GM18868 (cell line): ENCODE measurements around the gene PLEKHB2.
"Not testable (repeated sequence)": the region's sequence is repeated elsewhere in the genome, so short reads cannot be mapped to it uniquely, and the experiment has no call there.

ENCODE experiments used
- ATAC-seq: cut with Tn5 transposase; IDR thresholded peaks from one replicate; pipeline ENCODE4 v1.9.1; 2021; ENCODE audit warnings: mild to moderate bottlenecking, moderate library complexity; ENCODE audit not compliant: unreplicated experiment

The PLEKHB2 gene

GRCh38 chr2:131105156-131105949, at the start of gene PLEKHB2:
PLEKHB2 (plus strand) TSS chr2:131105336; CDS start chr2:131120942, 15,606 bp downstream.
- peak; percentile 73 for ATAC-seq

GRCh38 chr2:131056204-131056931, 48.8 kb upstream of the PLEKHB2 start:
- no peak for ATAC-seq

GRCh38 chr2:131056932-131057287, 48.2 kb upstream of the PLEKHB2 start:
- no peak for ATAC-seq

- no peak for ATAC-seq
These were observed 46.8 kb upstream of the PLEKHB2 start for GRCh38 chr2:131058214-131058843.

GRCh38 chr2:131058920-131059319, 46.2 kb upstream of the PLEKHB2 start:
- ATAC-seq = no peak

- no peak for ATAC-seq
These were observed 41.4 kb upstream of the PLEKHB2 start for GRCh38 chr2:131063501-131064283.

GRCh38 chr2:131064589-131065512, 40.3 kb upstream of the PLEKHB2 start:
- ATAC-seq = no peak

GRCh38 chr2:131067465-131068125, 37.5 kb upstream of the PLEKHB2 start:
- no peak for ATAC-seq

- ATAC-seq = not testable (repeated sequence)
These were observed 37.0 kb upstream of the PLEKHB2 start for GRCh38 chr2:131068172-131068571.

GRCh38 chr2:131075578-131075977, 29.6 kb upstream of the PLEKHB2 start:
- not testable (repeated sequence) for ATAC-seq

- no peak for ATAC-seq
These were observed 28.4 kb upstream of the PLEKHB2 start for GRCh38 chr2:131076707-131077106.

- no peak for ATAC-seq
These were observed 27.8 kb upstream of the PLEKHB2 start for GRCh38 chr2:131077182-131077846.

GRCh38 chr2:131077966-131078365, 27.2 kb upstream of the PLEKHB2 start:
- no peak for ATAC-seq

- ATAC-seq = not testable (repeated sequence)
These were observed 25.2 kb upstream of the PLEKHB2 start for GRCh38 chr2:131079931-131080330.

- no peak for ATAC-seq
These were observed 23.9 kb upstream of the PLEKHB2 start for GRCh38 chr2:131081190-131081589.

- ATAC-seq = no peak
These were observed 19.5 kb upstream of the PLEKHB2 start for GRCh38 chr2:131085646-131086045.

- ATAC-seq = no peak
These were observed 12.6 kb upstream of the PLEKHB2 start for GRCh38 chr2:131092458-131093005.

GRCh38 chr2:131093006-131093695, 12.0 kb upstream of the PLEKHB2 start, which contains the start of gene FAM168B:
FAM168B (minus strand) TSS chr2:131093460; CDS start chr2:131082646, 10,814 bp downstream.
- peak; percentile 82 for ATAC-seq
